Thyroid gland (tissue), 4 donors: ENCODE measurements around the gene GPC1. TPM values are rescaled to one million over a fixed set of nuclear protein-coding genes. Genes with fewer than 3 reads are reported as not detected.
"Not testable (repeated sequence)": the region's sequence is repeated elsewhere in the genome, so short reads cannot be mapped to it uniquely, and the experiment has no call there.

ENCODE experiments used
- DNase-seq, 2 donors: peaks; one replicate each; pipeline ENCODE4 v3.0.0-alpha.2; 2019
- H3K27ac ChIP-seq, 3 donors: fragments of 200-600 bp; sonication (generic); 1 replicate in 2 of 3; 2 replicates in 1 of 3; pipeline ENCODE4 v1.5.1; 2016 to 2019; ENCODE audit warnings: mild to moderate bottlenecking in 1 of 3, moderate library complexity in 1 of 3
- H3K27me3 ChIP-seq: fragments of 200-600 bp; sonication (generic); one replicate; pipeline ENCODE4 v1.5.1; 2019
- H3K36me3 ChIP-seq, 2 donors: fragments of 200-600 bp; sonication (generic); one replicate each; pipeline ENCODE4 v1.5.1; 2016 to 2019
- H3K4me1 ChIP-seq, 2 donors: fragments of 200-600 bp; sonication (generic); one replicate each; pipeline ENCODE4 v1.5.1; 2017 to 2019
- H3K4me3 ChIP-seq, 3 donors: fragments of 200-600 bp; sonication (generic); replicated peaks in 1 of 3; 1 replicate in 2 of 3; 2 replicates in 1 of 3; pipeline ENCODE4 v1.5.1; 2016; ENCODE audit warnings: mild to moderate bottlenecking in 1 of 3
- H3K9me3 ChIP-seq: fragments of 200-600 bp; sonication (generic); one replicate; pipeline ENCODE4 v1.5.1; 2017
- POLR2A ChIP-seq, 2 donors: fragments of 450-650 bp; IDR thresholded peaks; one replicate each; pipeline ENCODE4 v1.6.1; 2017; ENCODE audit warnings: antibody characterized with exemption in 2 of 2, mild to moderate bottlenecking in 2 of 2, moderate library complexity in 1 of 2
- WGBS, 2 donors: methylation state at CpG; one replicate each; pipeline ENCODE4 v1.1.5; 2017; 5-methylcytosine and 5-hydroxymethylcytosine counted together
- intact Hi-C: fragments of 100-400 bp; cut with DNase I; formaldehyde crosslinking; loops from one replicate; pipeline ENCODE4 v1.15.1; 2023
- total RNA-seq, 4 donors: library from RNA; depleted of rRNA; stranded (reverse); fragments of >200 nt; gene quantifications; one replicate each; pipeline ENCODE4 v1.2.3, GENCODE V29; 2016
- TF ChIP-seq, protein P1 (sequence below), 6 experiments: fragments of 200-600 bp in 3 of 6; fragments of 450-650 bp in 3 of 6; sonication (generic) in 3 of 6; IDR thresholded peaks; one replicate each; pipeline ENCODE4 v1.5.1; 2016 to 2019; ENCODE audit warnings: antibody characterized with exemption in 6 of 6, mild to moderate bottlenecking in 2 of 6, inconsistent platforms in 1 of 6, moderate library complexity in 1 of 6

GPC1 gene
- total RNA-seq, 4 donors from 2014 or later: 14.1 to 35.5 (median 26.8) TPM

DNA sequence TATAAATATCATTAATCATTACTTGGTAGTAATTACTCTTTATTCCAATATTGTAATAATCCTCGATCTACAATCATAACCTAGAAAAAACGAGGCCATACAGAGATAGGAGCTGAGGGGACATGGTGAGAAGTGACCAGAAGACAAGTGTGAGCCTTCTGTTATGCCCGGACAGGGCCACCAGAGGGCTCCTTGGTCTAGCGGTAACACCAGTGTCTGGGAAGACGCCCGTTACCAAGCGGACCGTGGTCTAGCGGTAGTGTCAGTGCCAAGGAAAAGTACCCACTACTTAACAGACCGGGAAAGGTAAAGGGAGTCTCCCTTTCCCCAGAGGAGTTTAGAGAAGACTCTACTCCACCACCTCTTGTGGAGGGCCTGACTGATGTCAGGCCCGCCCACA is 59.5 kb downstream of the GPC1 start:
- H3K4me1 ChIP-seq, H3K36me3 ChIP-seq, H3K27ac ChIP-seq, H3K27me3 ChIP-seq, intact Hi-C loops, H3K9me3 ChIP-seq, H3K4me3 ChIP-seq: not testable (repeated sequence)
- DNase-seq: peak; percentile 50 to 65
- WGBS, 2 donors: 65 to 85% methylated on average over 11 of the region's 11 CpGs
- TF ChIP-seq, protein P1, sequence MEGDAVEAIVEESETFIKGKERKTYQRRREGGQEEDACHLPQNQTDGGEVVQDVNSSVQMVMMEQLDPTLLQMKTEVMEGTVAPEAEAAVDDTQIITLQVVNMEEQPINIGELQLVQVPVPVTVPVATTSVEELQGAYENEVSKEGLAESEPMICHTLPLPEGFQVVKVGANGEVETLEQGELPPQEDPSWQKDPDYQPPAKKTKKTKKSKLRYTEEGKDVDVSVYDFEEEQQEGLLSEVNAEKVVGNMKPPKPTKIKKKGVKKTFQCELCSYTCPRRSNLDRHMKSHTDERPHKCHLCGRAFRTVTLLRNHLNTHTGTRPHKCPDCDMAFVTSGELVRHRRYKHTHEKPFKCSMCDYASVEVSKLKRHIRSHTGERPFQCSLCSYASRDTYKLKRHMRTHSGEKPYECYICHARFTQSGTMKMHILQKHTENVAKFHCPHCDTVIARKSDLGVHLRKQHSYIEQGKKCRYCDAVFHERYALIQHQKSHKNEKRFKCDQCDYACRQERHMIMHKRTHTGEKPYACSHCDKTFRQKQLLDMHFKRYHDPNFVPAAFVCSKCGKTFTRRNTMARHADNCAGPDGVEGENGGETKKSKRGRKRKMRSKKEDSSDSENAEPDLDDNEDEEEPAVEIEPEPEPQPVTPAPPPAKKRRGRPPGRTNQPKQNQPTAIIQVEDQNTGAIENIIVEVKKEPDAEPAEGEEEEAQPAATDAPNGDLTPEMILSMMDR (IDR thresholded peaks at IDR 0.05): peak in 4 of 6 experiments; percentile 9 to 29 (median 18)

DNA sequence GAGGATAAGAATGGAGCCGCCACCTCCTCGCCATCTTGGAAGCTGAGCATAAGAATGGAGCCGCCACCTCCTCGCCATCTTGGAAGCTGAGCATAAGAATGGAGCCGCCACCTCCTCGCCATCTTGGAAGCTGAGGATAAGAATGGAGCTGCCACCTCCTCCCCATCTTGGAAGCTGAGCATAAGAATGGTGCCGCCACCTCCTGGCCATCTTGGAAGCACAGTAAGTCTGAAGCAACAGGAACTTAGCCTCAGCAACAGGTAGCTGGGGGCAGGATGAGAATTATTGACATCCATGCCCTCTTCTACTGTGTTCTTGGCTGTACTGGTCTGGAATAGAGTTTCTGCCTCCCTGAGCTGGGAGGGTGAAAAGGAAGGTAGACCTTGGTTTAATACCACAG is 61.6 kb downstream of the GPC1 start:
- WGBS, 2 donors: 97 to 100% methylated on average over 7 of the region's 7 CpGs
- H3K4me1 ChIP-seq, DNase-seq, H3K4me3 ChIP-seq, H3K27me3 ChIP-seq, H3K9me3 ChIP-seq, H3K27ac ChIP-seq, intact Hi-C loops: not testable (repeated sequence)
- H3K36me3 ChIP-seq: peaks cover 8 to 10% of the 10 kb centered on the region in 2 donors

DNA sequence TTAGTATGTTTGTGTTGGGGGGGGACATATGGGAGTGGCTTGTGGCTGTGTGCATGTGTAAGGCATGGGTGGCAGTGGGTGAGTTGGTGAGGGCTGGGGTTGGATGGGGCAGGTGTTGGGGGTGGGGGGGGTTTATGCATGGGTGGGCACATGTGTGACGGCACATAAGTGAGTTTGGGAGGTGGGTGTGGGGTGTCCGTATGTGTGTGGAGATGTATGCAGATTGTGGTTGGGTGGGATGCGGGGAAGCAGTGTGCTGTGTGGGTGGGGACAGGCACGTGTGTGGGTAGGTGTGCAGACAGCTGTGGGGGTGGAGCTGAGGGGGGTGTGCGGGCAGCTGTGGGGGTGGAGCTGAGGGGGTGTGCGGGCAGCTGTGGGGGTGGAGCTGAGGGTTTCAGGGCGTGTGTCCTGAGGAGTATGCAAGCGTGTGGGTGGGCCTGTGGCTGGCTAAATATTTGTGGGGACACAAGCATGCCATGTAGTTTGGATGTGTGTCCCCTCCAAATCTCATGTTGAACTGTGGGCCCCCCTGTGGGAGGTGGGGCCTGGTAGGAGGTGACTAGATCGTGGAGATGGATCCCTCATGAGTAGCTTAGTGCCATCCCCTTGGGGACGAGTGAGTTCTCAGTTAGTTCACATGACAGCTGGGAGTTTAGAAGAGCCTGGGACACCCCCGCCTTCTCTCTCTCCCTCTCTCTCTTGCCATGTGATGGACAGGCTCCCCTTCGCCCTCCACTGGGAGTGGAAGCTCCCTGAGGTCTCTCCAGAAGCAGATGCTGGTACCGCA is 62.9 kb downstream of the GPC1 start:
- Histone ChIP-seq H3K27ac (no peak overlapping the region), H3K4me1 (no peaks in the 10 kb centered on the region), H3K27me3 (no peaks in the 10 kb centered on the region), H3K4me3 (no peak overlapping the region), H3K9me3 (no peaks in the 10 kb centered on the region), H3K36me3 (peaks cover 8 to 10% of the 10 kb centered on the region in 2 donors)
- 84 to 92% methylated on average over 13 of the region's 13 CpGs for WGBS, 2 donors
- TF ChIP-seq, protein P1 (IDR thresholded peaks at IDR 0.05): no peak
- TF ChIP-seq POLR2A (IDR thresholded peaks at IDR 0.05): no peak
- DNase-seq: no peak
- intact Hi-C loops: no loop called here

DNA sequence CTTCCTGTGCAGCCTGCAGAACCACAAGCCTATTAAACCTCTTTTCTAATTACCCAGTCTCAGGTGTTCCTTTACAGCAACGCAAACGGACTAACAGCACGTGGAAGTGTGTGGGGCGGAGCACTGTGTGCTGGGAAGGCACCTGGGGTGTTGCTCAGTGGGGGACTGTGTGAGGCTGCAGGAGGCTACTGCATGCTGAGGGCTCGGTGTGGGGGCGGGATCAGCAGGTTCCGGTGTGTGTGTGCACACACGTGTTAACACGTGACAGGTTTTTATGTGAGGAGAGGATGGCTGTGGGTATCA is 63.4 kb downstream of the GPC1 start:
- DNase-seq: no peak
- no peak overlapping the region for H3K4me3 ChIP-seq
- TF ChIP-seq, protein P1 (IDR thresholded peaks at IDR 0.05): no peak
- no peak for TF ChIP-seq POLR2A (IDR thresholded peaks at IDR 0.05)
- H3K4me1 ChIP-seq: no peaks in the 10 kb centered on the region
- WGBS, 2 donors: 89 to 90% methylated on average over 9 of the region's 9 CpGs
- H3K27me3 ChIP-seq: no peaks in the 10 kb centered on the region
- no peaks in the 10 kb centered on the region for H3K9me3 ChIP-seq
- H3K27ac ChIP-seq: no peak overlapping the region
- H3K36me3 ChIP-seq: peaks cover 8 to 10% of the 10 kb centered on the region in 2 donors
- intact Hi-C loops: no loop called here

DNA sequence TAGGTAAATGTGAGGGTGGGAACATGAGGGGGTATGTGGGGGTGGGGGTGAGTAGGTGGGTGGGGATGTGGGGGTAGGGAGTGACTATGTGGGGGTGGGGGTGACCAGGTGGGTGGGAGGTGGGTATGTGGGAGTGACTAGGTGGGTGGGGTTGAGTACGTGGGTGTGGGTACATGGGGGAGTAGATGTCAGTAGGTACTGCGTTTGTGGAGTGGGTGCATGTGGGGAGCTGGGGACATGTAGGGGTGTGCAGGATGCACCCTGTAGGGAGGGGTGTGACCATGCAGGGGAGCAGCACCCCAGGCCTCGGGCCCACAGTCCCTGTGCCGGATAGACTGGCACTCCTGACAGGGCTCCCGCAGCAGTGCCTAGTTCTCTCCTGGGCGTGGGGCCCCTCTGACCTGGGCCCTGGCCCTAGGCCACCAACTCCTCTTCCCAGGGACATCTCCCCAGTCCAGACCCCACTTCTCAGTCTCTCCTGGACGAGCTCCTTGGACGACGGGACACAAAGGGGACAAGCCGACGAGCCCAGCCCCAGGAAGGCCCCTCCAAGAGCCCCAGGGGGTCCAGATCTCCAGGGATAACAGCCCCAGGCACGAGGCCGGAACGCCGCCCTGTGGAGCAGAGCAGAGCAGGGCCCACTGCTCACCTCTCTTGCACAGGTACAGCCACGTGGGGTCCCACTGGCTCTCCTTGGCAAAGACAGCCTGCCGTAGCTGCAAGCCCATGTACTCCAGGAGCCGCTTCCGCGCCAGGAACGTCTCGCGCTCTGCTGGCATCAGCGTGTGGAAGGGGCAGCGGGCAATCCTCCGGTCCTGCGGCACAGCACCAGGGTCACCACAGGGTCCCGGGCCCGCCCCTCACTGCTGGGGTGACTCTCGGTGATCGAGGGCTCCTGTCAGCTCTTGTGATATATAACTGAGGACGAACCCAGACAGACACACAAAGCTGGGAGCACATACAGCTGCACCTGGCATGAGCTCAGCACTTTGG is 64.1 kb downstream of the GPC1 start:
- Histone ChIP-seq H3K27me3 (no peaks in the 10 kb centered on the region), H3K27ac (no peak overlapping the region), H3K4me1 (no peaks in the 10 kb centered on the region), H3K4me3 (no peak overlapping the region), H3K36me3 (peaks cover 8 to 10% of the 10 kb centered on the region in 2 donors), H3K9me3 (no peaks in the 10 kb centered on the region)
- 96% methylated on average over 19 to 20 of the region's 32 CpGs for WGBS, 2 donors
- no peak for TF ChIP-seq POLR2A (IDR thresholded peaks at IDR 0.05)
- TF ChIP-seq, protein P1 (IDR thresholded peaks at IDR 0.05): no peak
- intact Hi-C loops: loop anchor here (10.0 kb wide), 1 partner anchor 205 kb away; no protein-coding TSS in a partner anchor
- no peak for DNase-seq
